NCI-H1417 treated with DMSO at 0.1 percent for 48 hours (cell line): Measurements from ENCODE around the gene SUPT3H.
"Not testable (repeated sequence)": the region's sequence is repeated elsewhere in the genome, so short reads cannot be mapped to it uniquely, and the experiment has no call there.

Source experiments
- DNase-seq: peaks from one replicate; lab custom pipeline; 2025; lab: John Stamatoyannopoulos, UW

Gene SUPT3H

GRCh38 chr6:44896701-44897100 lies 481.0 kb downstream of the SUPT3H start:
- no peak for DNase-seq

GRCh38 chr6:44892579-44892978 lies 485.2 kb downstream of the SUPT3H start:
- DNase-seq: no peak

GRCh38 chr6:44879071-44879470 lies 498.7 kb downstream of the SUPT3H start:
- DNase-seq: not testable (repeated sequence)

GRCh38 chr6:44876638-44877037 lies 501.1 kb downstream of the SUPT3H start:
- DNase-seq: not testable (repeated sequence)

- DNase-seq: no peak
Observed at GRCh38 chr6:44869321-44869897, 508.3 kb downstream of the SUPT3H start.

GRCh38 chr6:44868910-44869309 lies 508.8 kb downstream of the SUPT3H start:
- no peak for DNase-seq

- no peak for DNase-seq
Observed at GRCh38 chr6:44868335-44868668, 509.4 kb downstream of the SUPT3H start.

- no peak for DNase-seq
Observed at GRCh38 chr6:44867571-44868334, 510.0 kb downstream of the SUPT3H start.

GRCh38 chr6:44865184-44865583 lies 512.5 kb downstream of the SUPT3H start:
- DNase-seq: not testable (repeated sequence)

- no peak for DNase-seq
Observed at GRCh38 chr6:44859901-44860410, 517.8 kb downstream of the SUPT3H start.

- DNase-seq: no peak
Observed at GRCh38 chr6:44858998-44859397, 518.7 kb downstream of the SUPT3H start.

GRCh38 chr6:44856479-44856878 lies 521.3 kb downstream of the SUPT3H start:
- no peak for DNase-seq

GRCh38 chr6:44855562-44856411 lies 521.9 kb downstream of the SUPT3H start:
- no peak for DNase-seq

- no peak for DNase-seq
Observed at GRCh38 chr6:44854712-44855443, 522.9 kb downstream of the SUPT3H start.

- no peak for DNase-seq
Observed at GRCh38 chr6:44851176-44851575, 526.6 kb downstream of the SUPT3H start.

- no peak for DNase-seq
Observed at GRCh38 chr6:44850312-44850711, 527.4 kb downstream of the SUPT3H start.

- no peak for DNase-seq
Observed at GRCh38 chr6:44849806-44850205, 527.9 kb downstream of the SUPT3H start.

GRCh38 chr6:44843734-44844133 lies 534.0 kb downstream of the SUPT3H start:
- DNase-seq: no peak

GRCh38 chr6:44842616-44843015 lies 535.1 kb downstream of the SUPT3H start:
- no peak for DNase-seq

GRCh38 chr6:44841829-44842228 lies 535.9 kb downstream of the SUPT3H start:
- DNase-seq: no peak

- no peak for DNase-seq
Observed at GRCh38 chr6:44837741-44838140, 540.0 kb downstream of the SUPT3H start.

- DNase-seq: no peak
Observed at GRCh38 chr6:44837255-44837654, 540.5 kb downstream of the SUPT3H start.
